ENCODE data around the gene HMBS.
"Not testable (repeated sequence)": the region's sequence is repeated elsewhere in the genome, so short reads cannot be mapped to it uniquely, and the experiment has no call there.

The HMBS gene

GRCh38 chr11:119125821-119126220 is 41.1 kb downstream of the HMBS start:
- TF ChIP-seq CTCF (IDR thresholded peaks at IDR 0.05; ENCODE audit: low read depth, low read length), result no peak

GRCh38 chr11:119126675-119127268 is 42.1 kb downstream of the HMBS start:
- DNase-seq (ENCODE audit: extremely low read depth, low read depth), result no peak
- TF ChIP-seq CTCF (IDR thresholded peaks at IDR 0.05; ENCODE audit: low read depth, low read length), result no peak

More at GRCh38 chr11:119125821-119126220, 41.1 kb downstream of the HMBS start:
- DNase-seq (ENCODE audit: extremely low read depth, low read depth), result no peak

- DNase-seq (ENCODE audit: extremely low read depth, low read depth), result no peak
- TF ChIP-seq CTCF (IDR thresholded peaks at IDR 0.05; ENCODE audit: low read depth, low read length), result no peak
Measured at GRCh38 chr11:119130662-119131061, 46.0 kb downstream of the HMBS start.

GRCh38 chr11:119134389-119134978 is 49.8 kb downstream of the HMBS start:
- no peak for DNase-seq (ENCODE audit: extremely low read depth, low read depth)
- peak; percentile 43 for TF ChIP-seq CTCF (IDR thresholded peaks at IDR 0.05; ENCODE audit: low read depth, low read length)

GRCh38 chr11:119139276-119139675 is 54.6 kb downstream of the HMBS start:
- not testable (repeated sequence) for DNase-seq (ENCODE audit: extremely low read depth, low read depth)
